Measurements from ENCODE around the gene NPY5R.

NPY5R gene

DNA sequence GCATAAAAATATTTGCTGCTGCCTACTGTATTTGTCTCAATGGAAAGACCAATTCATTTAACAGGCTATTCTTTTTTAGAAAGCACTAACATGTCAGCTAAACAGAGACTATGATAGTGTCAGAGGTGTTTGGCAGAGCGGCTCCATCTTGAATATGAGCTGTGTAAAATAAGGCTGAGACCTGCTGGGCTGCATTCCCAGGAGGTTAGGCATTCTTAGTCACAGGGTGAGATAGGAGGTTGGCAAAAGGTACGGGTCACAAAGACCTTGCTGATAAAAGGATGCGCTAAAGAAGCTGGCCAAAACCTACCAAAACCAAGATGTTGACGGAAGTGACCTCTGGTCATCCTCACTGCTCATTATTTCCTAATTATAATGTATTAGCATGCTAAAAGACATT is 41.8 kb downstream of the NPY5R start:
- DNase-seq, result no peak

DNA sequence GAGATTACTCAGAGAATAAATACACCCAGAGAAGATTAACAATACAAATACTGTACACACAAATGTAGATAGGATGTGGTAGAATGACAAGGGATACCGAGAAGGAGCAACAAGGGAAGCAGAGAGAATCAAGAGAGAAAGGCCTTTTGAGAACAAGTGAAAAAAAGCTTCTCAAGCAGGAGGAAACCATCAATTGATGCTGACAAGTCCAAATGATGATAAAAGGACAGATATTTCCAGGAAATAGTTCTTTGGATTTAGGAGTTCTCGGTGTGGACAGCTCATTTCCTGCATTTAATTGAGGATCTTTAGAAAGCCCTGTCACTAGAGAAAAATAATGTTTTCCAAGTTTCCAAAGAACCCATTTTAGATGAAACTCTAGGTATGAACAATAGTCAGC is 48.1 kb downstream of the NPY5R start:
- no peak for DNase-seq

DNA sequence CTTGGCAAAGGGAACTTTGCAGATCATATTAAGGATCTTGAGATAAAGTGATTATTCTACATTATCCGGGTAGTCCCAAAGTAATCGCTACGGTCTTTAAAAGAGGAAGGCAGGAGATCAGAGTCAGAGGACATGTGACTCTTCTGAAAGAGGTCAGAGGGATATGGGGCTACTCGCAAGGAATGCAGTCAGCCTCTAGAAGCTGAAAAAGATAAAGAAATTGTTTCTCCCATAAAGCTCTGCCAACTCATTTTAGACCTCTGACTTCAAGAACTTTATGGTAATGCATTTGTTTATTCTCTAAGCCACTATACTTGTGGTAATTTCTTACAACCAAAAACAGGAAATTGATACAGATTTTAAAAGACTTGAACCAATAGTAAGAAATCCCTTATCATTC is 48.6 kb downstream of the NPY5R start:
- DNase-seq, result no peak

DNA sequence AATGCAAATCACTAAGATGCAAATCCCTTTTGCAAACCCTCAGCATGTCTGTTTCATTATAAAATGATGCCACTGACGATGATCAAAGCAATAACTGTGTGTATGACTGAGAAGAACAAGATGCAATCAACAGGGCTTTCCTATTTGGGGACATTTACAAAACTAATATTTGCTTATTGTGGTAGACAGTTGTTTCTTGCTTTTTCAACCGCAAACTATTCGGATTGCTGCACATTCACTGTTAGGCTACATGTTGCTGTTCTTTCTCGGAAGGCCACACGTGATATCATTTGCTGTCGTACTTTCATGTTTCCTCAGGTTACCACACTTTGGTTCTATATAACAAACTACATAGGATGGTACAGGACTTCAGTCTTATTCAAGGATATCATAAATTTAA is 49.8 kb downstream of the NPY5R start:
- no peak for DNase-seq

DNA sequence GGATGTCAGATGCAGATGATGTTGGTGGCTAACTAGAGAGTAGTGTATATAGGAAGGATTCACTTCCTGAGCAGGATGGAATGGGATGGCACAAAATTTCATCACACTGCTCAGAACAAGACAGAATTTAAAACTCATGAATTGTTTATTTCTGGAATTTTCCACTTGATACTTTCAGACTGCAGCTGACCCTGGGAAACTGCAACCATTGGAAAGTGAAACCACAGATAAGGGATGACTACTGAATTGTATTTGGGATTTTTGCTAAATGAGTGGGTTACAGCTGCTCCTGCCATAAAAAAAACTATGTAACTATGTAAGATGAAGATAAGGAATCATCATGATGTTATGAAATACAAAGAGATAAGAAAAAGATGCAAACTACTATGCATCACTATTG is 51.4 kb downstream of the NPY5R start:
- DNase-seq, result no peak

DNA sequence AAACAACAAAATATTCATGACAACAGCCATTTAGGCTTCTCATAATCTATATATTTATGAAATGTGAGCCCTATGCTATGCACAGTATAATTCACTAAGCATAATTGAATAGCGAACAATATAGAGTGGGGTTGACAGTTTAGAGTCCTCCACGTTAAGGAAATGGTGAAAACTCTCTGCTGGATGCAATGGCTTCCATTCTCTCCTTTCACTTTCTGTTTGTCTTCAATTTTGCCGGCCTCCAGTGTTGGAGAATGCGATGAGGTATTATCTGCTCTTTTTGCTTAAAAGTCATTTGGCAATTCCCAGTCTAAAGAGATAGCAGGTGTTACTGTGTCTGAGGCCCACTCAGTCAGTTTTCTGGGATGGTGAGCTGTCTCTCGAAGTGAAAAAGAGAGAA is 52.1 kb downstream of the NPY5R start:
- no peak for DNase-seq

DNA sequence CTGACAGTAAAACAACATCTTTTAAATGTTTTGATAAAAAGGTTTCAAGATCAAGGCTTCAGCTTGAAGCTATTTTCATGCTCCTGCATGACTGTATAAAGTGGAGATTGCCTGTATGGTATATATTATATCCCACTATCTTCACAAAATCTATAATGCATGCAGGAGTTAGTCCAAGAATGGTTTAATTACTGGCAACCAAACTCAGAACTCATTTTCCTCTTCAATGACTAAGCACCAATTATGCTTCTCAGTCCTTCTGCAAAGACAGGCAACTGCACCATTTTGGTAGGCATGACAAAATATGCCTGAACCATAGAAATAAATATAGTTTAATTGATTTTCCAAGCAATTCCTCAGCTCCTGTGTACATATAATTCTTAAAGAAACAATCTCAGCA is 54.5 kb downstream of the NPY5R start:
- DNase-seq, result no peak

DNA sequence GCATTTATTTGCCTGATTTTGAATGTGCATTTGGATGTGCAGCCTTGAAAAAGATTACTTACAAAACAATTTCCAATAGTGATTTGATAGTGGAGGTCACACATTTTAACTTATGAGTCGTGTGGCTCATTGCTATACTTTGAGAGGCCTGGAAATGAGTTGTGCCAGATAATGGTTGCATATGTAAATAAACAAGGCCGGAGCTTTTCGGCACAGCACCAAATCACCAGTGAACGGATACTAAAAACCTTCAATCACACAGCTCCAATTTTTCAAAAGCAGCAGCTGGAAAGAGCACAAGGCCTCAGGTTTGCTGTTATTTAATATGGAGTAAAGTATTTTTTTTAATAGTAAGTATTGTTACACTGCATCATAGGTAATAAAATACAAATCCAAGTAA is 57.2 kb downstream of the NPY5R start:
- no peak for DNase-seq

All from MV-4-11 (cell line).